GM10248 (cell line): ENCODE results near the gene ERG.

Experiments used
- CTCF ChIA-PET: fragments of 300-600 bp; sonication (Branson Sonifier 250); formaldehyde crosslinking; extraction: SDS; loops from one replicate; lab custom pipeline; 2021; ENCODE audit warnings: antibody characterized with exemption; lab: Yijun Ruan, JAX
- POLR2A ChIA-PET: fragments of 350-650 bp; sonication (Branson Sonifier 250); formaldehyde crosslinking; extraction: SDS; loops from one replicate; lab custom pipeline; 2020; ENCODE audit warnings: antibody characterized with exemption; lab: Yijun Ruan, JAX
- DNase-seq: peaks from one replicate; pipeline ENCODE4 v3.0.0; 2012; ENCODE audit errors: extremely low spot score
- CTCF ChIP-seq: IDR thresholded peaks from 2 replicates; pipeline ENCODE4 v1.5.1; 2012; ENCODE audit warnings: mild to moderate bottlenecking, low read depth; ENCODE audit errors: extremely low read depth, missing control alignments, control extremely low read depth

ERG gene

GRCh38 chr21:38503583-38503982 lies 5.3 kb upstream of the ERG start:
- no peak for DNase-seq
- ChIA-PET POLR2A (no interaction called here), CTCF (interaction anchor here (2.9 kb wide), 1 partner anchor 17 kb away, joined by 9 read pairs; no protein-coding TSS in a partner anchor)
- no peak for TF ChIP-seq CTCF

- no peak for TF ChIP-seq CTCF
- CTCF ChIA-PET = interaction anchor here (0.8 kb wide), 1 partner anchor 9 kb away, joined by 3 read pairs; no protein-coding TSS in a partner anchor
- POLR2A ChIA-PET = no interaction called here
- no peak for DNase-seq
Observed at GRCh38 chr21:38500073-38500472, 1.8 kb upstream of the ERG start.

GRCh38 chr21:38499296-38499695 lies 1.0 kb upstream of the ERG start:
- DNase-seq = no peak
- POLR2A ChIA-PET = no interaction called here
- TF ChIP-seq CTCF = no peak
- CTCF ChIA-PET = interaction anchor here (0.8 kb wide), 1 partner anchor 10 kb away, joined by 3 read pairs; no protein-coding TSS in a partner anchor

- ChIA-PET CTCF (no interaction called here), POLR2A (no interaction called here)
- TF ChIP-seq CTCF = no peak
- no peak for DNase-seq
Observed at GRCh38 chr21:38496224-38496623, 2.1 kb downstream of the ERG start.

GRCh38 chr21:38495696-38496095 lies 2.6 kb downstream of the ERG start:
- POLR2A ChIA-PET = no interaction called here
- DNase-seq = no peak
- TF ChIP-seq CTCF = no peak
- CTCF ChIA-PET = no interaction called here

- CTCF ChIA-PET = no interaction called here
- TF ChIP-seq CTCF = no peak
- POLR2A ChIA-PET = no interaction called here
- DNase-seq = no peak
Observed at GRCh38 chr21:38495242-38495641, 3.0 kb downstream of the ERG start.

GRCh38 chr21:38494703-38495102 lies 3.6 kb downstream of the ERG start:
- ChIA-PET POLR2A (no interaction called here), CTCF (no interaction called here)
- no peak for DNase-seq
- TF ChIP-seq CTCF = no peak
